Panc1 (cell line): Measurements from ENCODE around the gene ALDH1B1. TPM values are rescaled to one million over a fixed set of nuclear protein-coding genes. Genes with fewer than 3 reads are reported as not detected.

ENCODE experiments used
- ATAC-seq: fragments of 200-7000 bp; cut with Tn5 transposase; 2 replicates; pipeline ENCODE4 v1.9.1; 2020; ENCODE audit warnings: mild to moderate bottlenecking, moderate library complexity
- BruUV-seq: library from RNA; stranded (reverse); fragments of 400-500 nt; replicated peaks from 2 replicates; lab custom pipeline; 2021; lab: Mats Ljungman, UMichigan
- CTCF ChIA-PET: fragments of 300-600 bp; sonication (Branson Sonifier 250); formaldehyde crosslinking; loops from one replicate; lab custom pipeline; 2022; ENCODE audit warnings: antibody characterized with exemption; lab: Charles Lee
- POLR2A ChIA-PET: fragments of 300-600 bp; sonication (Branson Sonifier 250); formaldehyde crosslinking; loops from one replicate; lab custom pipeline; 2022; ENCODE audit warnings: antibody characterized with exemption; lab: Charles Lee
- DNase-seq: peaks from one replicate; pipeline ENCODE4 v3.0.0-alpha.2; 2010; ENCODE audit warnings: low read depth, low spot score
- H3K27ac ChIP-seq: 2 replicates; pipeline ENCODE4 v1.5.1; 2011; ENCODE audit warnings: mild to moderate bottlenecking, low read length, inconsistent platforms
- H3K27me3 ChIP-seq: fragments of 200-500 bp; sonication (Bioruptor generic); 2 replicates; pipeline ENCODE4 v1.6.0; 2014; ENCODE audit warnings: low read length, inconsistent platforms; ENCODE audit not compliant: control insufficient read depth, insufficient read depth
- H3K36me3 ChIP-seq: fragments of 200-500 bp; sonication (Bioruptor generic); 2 replicates; pipeline ENCODE4 v1.5.1; 2014; ENCODE audit warnings: inconsistent platforms, mild to moderate bottlenecking, low read length, moderate library complexity; ENCODE audit not compliant: control insufficient read depth, insufficient read depth
- H3K4me1 ChIP-seq: 2 replicates; pipeline ENCODE4 v1.5.1; 2011; ENCODE audit warnings: inconsistent platforms, mild to moderate bottlenecking, low read length, moderate library complexity; ENCODE audit not compliant: control insufficient read depth, insufficient read depth
- H3K4me3 ChIP-seq, 2 experiments: 2 replicates each; pipeline ENCODE4 v1.5.1; 2011 to 2012; ENCODE audit warnings: low read depth in 2 of 2, low read length in 2 of 2, mild to moderate bottlenecking in 2 of 2, inconsistent platforms in 1 of 2, moderate library complexity in 1 of 2
- H3K9me3 ChIP-seq: fragments of 200-500 bp; sonication (Bioruptor generic); 2 replicates; pipeline ENCODE4 v1.5.1; 2014; ENCODE audit warnings: low read depth, mild to moderate bottlenecking, inconsistent platforms, low read length, moderate library complexity; ENCODE audit not compliant: control insufficient read depth, insufficient read depth
- POLR2AphosphoS5 ChIP-seq: IDR thresholded peaks from 2 replicates; pipeline ENCODE4 v1.6.1; 2012; ENCODE audit warnings: mild to moderate bottlenecking, low read depth, low read length, moderate library complexity
- REST ChIP-seq, 2 experiments: IDR thresholded peaks; 2 replicates each; pipeline ENCODE4 v1.6.1; 2011 to 2012; ENCODE audit warnings: low read depth in 2 of 2, control low read depth in 1 of 2, low read length in 1 of 2, mild to moderate bottlenecking in 1 of 2, moderate library complexity in 1 of 2; ENCODE audit not compliant: insufficient read depth in 1 of 2
- SIN3A ChIP-seq: IDR thresholded peaks from 2 replicates; pipeline ENCODE4 v1.6.1; 2012; ENCODE audit warnings: low read depth, mild to moderate bottlenecking, low read length, moderate library complexity, borderline replicate concordance; ENCODE audit not compliant: insufficient read depth
- TCF7L2 ChIP-seq: IDR thresholded peaks from 2 replicates; pipeline ENCODE4 v1.6.1; 2011; ENCODE audit warnings: mild to moderate bottlenecking, low read depth, low read length, inconsistent platforms
- in situ Hi-C: cut with HindIII; loops from 2 replicates; pipeline ENCODE4 v1.10.0; 2016; ENCODE audit warnings: low sequenced_read_pairs, low pct_unique_long_range_greater_than_20kb
- intact Hi-C: fragments of 100-400 bp; cut with micrococcal nuclease; formaldehyde crosslinking; loops from one replicate; pipeline ENCODE4 v1.10.0; 2022; ENCODE audit not compliant: unreplicated experiment
- total RNA-seq: library from RNA; stranded (reverse); gene quantifications from one replicate; pipeline ENCODE4 v1.2.1, GENCODE V29; 2021; ENCODE audit not compliant: unreplicated experiment
- TF ChIP-seq, protein P1 (sequence below): fragments of 450-650 bp; IDR thresholded peaks from 2 replicates; pipeline ENCODE4 v1.5.1; 2017; ENCODE audit warnings: mild to moderate bottlenecking

The ALDH1B1 gene
- total RNA-seq, 1 experiment from 2014 or later: 34.2 TPM

- BruUV-seq: no TSS peak
- H3K27me3 ChIP-seq: no peaks in the 10 kb centered on the region
- ChIA-PET CTCF (no interaction called here), POLR2A (no interaction called here)
- in situ Hi-C loops: no loop called here
- DNase-seq (no peak), ATAC-seq (0 out of 2 replicates have a peak, but pooled peaks have one; percentile 53)
- no peaks in the 10 kb centered on the region for H3K4me1 ChIP-seq
- intact Hi-C loops: no loop called here
- H3K36me3 ChIP-seq: no peaks in the 10 kb centered on the region
- no peak overlapping the region for H3K27ac ChIP-seq
- TF ChIP-seq POLR2AphosphoS5: no peak
- TF ChIP-seq TCF7L2: no peak
- TF ChIP-seq, protein P1, sequence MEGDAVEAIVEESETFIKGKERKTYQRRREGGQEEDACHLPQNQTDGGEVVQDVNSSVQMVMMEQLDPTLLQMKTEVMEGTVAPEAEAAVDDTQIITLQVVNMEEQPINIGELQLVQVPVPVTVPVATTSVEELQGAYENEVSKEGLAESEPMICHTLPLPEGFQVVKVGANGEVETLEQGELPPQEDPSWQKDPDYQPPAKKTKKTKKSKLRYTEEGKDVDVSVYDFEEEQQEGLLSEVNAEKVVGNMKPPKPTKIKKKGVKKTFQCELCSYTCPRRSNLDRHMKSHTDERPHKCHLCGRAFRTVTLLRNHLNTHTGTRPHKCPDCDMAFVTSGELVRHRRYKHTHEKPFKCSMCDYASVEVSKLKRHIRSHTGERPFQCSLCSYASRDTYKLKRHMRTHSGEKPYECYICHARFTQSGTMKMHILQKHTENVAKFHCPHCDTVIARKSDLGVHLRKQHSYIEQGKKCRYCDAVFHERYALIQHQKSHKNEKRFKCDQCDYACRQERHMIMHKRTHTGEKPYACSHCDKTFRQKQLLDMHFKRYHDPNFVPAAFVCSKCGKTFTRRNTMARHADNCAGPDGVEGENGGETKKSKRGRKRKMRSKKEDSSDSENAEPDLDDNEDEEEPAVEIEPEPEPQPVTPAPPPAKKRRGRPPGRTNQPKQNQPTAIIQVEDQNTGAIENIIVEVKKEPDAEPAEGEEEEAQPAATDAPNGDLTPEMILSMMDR: peak; percentile 80
- TF ChIP-seq REST (IDR thresholded peaks at IDR 0.05; ENCODE audit: insufficient read depth in 1 of 2, low read depth in 2 of 2, low read length in 1 of 2): no peak
- TF ChIP-seq SIN3A: no peak
- H3K4me3 ChIP-seq: no peak overlapping the region
- H3K9me3 ChIP-seq: no peaks in the 10 kb centered on the region
These were observed 24.8 kb downstream of the ALDH1B1 start for GRCh38 chr9:38417003-38417945.

DNA sequence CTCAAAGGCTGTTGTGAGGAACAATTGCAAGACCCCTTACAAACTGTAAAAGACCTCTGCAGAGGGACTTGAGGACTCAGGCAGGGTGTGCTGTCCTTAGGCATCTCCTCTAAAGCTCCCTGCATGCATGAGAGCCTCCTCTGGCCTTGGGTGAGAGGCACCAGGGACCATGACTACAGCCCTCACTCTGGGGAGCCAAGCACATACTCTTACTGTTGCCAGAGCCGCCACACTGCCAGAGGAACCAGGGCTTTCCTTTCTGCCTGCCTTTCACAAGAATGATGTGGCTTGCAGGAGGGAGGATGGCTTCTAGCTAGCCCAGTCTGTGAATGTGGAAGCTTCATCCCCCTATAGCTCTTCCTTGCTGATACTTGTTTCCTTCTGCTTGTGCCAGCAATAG lies 25.9 kb downstream of the ALDH1B1 start:
- Histone ChIP-seq H3K27me3 (no peaks in the 10 kb centered on the region), H3K9me3 (no peaks in the 10 kb centered on the region), H3K27ac (no peak overlapping the region), H3K4me1 (no peaks in the 10 kb centered on the region), H3K36me3 (no peaks in the 10 kb centered on the region), H3K4me3 (no peak overlapping the region)
- ATAC-seq (no peak), DNase-seq (no peak)
- intact Hi-C loops: no loop called here
- TF ChIP-seq TCF7L2: no peak
- no peak for TF ChIP-seq REST (IDR thresholded peaks at IDR 0.05; ENCODE audit: insufficient read depth in 1 of 2, low read depth in 2 of 2, low read length in 1 of 2)
- TF ChIP-seq SIN3A: no peak
- no peak for TF ChIP-seq POLR2AphosphoS5
- ChIA-PET CTCF (interaction anchor here (0.6 kb wide), 1 partner anchor 275 kb away, joined by 3 read pairs; no protein-coding TSS in a partner anchor), POLR2A (no interaction called here)
- in situ Hi-C loops: no loop called here
- no TSS peak for BruUV-seq
